Inflammatory macrophage treated with lipopolysaccharide for 4 hours (primary cell): Measurements from ENCODE around the gene STIL.
"Not testable (repeated sequence)": the region's sequence is repeated elsewhere in the genome, so short reads cannot be mapped to it uniquely, and the experiment has no call there.

Source experiments
- DNase-seq: peaks from one replicate; pipeline ENCODE4 v3.0.0-alpha.2; 2020

The STIL gene

GRCh38 chr1:47216278-47217059 is 97.5 kb downstream of the STIL start:
- no peak for DNase-seq

DNA sequence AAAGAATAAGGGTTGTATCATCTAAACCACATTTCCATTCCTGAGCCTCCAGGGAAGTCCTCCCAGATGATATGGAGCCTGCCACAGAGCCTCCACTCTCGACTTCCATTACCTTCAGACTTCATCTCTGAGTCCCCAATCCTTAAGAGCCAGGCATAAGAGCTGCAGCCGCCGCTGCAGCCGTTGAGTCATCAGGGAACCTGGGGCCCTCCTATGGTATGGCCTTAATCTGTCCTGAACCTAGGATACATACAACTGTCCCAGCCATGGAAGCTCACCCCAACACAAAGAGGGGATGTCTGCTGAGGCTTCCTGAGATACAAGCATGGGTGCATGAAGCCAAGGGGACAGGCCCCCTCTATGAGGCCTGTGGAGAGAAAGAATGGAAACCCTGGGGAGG is 98.2 kb downstream of the STIL start:
- no peak for DNase-seq

DNA sequence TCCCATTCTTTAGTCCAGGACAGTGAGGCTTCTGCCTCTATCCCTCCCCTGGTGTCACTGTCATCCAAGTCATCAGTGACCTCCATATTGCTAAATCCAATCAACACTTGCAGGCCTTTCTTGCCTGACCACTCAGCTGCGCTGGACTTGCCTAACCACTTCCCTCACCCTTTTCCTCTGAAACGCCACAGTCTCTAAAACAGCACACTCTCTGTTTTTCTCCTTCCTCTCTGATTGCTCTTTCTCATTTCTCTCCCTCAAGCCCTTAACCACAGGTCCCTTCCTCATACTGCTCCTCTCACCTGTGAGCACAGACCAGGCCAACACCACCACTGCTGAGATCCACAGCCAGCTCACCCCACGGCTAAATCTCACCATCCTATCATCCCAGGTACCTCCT is 99.4 kb downstream of the STIL start:
- no peak for DNase-seq

DNA sequence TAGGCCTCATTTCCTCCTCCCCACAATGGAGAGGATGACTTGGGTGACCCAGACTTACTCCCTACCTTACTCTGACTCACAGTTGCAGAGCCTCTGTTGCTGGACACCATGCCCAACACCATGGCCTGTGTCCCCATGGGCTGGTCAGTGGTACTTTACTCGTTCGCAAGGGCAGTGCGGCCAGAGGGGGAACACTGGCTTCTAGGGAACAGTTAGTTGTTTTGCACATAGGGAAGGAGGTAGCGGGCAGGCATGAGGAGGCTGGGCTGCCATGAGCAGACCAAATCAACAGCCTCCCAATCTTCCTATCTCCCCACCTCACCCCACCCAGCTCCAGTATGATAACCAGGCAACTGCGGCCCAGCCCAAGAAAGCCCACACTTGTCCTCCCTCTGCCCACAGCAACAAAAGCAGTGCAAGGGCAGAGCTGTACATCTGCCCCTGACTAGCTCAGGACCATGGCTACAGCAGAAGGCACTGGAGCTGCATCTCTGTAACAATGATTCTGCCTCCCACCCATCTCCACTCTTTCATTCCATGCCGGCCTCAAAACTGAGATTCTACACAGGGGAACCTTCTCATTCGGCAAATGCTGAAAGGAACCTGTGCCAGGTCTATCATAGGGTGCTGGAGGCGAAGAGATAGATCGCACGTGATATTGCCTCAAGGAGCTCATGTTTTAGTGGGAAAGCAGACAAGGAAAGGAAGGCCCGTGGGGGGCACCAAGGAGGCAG is 100.5 kb downstream of the STIL start:
- DNase-seq = no peak

DNA sequence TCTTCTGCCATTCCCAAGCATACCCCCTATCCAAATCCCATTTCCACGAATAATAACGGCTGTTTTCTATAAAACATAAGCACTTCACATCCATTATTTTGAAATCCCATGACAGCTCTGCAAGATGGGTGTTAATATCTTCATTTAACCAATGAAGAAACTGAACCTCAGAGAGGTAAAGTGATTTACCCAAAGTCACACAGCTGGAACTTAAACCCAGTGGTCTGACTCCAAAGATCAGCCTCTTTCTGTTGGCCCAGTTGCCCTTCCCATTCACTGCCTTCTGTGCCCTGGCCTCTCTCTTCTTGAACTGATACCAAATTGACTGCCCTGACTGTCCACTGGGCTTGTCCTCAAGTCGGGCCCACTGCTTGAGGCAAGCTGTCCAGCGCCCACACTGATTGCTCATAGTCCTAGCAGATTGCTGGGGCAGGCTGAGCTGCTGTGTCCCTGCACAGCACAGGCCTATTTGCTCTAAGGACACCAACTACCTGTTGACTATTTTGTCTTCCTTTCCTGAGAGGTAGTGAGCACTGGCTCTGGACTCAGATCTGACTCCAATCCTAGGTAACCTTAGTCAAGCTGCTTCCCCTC is 101.2 kb downstream of the STIL start:
- no peak for DNase-seq

DNA sequence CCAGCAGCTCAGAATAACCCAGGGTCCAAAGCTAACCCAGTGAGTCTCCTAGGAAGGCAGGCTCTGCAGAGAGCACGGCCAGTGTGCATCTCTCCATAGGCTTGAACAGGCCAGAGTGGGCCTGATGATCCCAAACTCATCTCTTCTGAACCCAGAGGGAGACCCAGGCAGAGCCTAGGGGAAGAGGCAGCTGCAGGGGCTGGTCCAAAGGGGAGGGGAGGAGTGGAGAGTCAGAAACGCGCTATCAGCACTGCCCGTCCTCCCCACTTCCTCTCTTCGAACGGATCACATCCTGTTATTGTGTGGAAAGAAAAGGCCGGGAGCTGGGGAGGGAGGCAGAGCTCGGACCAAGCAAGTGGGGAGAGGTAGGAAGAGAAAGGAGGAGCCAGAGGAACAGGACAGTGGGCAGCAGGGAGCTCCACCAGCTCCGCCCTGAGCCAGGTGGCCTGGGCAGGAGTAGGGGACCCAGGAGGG is 102.1 kb downstream of the STIL start:
- DNase-seq = peak; percentile 59

DNA sequence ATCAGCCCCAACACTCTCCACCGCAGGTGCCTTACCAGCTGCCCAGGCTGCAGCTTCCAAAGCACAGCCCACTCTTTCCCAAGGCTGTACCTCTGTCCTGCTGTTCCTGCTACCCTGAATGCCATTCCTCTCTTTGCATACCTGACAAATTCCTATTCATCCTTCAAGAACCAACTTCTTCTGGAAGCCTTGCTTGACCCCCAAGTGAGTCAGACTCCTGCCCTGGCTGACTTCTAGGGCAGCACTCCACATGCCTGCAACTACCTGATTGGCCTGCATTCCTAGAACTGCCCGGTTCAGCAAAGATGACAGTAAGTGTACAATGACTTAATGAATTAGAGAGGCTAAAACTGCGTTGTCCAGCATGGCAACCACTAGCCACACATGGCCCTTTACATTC is 103.3 kb downstream of the STIL start:
- no peak for DNase-seq

GRCh38 chr1:47209725-47210325 is 104.1 kb downstream of the STIL start:
- no peak for DNase-seq

DNA sequence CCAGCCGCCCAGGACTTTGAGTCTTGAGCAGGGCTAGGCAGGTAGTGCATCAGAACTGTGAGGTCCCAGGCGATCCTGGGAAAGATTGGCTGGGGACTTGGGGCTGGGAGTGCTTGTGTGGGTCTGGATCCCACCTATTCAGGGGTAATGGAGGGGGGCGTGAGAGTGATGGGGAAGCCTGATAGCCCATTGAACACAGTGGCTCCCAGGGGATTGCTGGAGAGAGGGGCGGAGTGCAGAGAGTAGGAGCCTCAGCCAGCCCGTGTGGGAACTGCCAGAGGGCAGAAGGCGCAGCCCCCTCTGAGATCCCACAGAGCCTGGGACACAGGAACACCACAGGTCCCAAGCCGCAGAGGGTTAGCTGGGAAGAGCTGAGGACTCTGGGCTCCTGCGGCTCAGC is 104.9 kb downstream of the STIL start:
- no peak for DNase-seq

DNA sequence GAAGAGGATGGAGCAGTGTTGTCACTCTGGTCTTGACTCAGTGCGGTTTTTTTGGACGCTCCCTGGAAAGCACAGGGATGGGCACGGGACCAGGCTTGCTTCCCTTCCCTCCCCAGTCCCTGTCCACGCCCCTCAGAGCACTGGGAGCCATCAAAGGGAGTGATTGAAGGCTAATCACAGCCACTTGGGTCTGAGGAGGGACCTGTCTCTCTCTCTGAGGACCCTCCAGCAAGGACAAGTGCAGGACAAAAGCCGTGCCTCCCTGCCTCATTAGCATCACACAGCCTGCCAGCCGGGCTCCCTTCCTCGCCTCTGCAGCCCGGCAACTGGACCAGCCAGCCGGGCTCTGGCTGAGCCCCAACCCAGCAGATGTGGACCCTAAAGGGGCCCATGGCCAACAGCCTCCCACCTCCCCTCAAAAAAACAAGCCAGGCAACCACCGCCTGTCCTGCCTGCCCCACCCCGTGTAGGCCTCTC is 105.5 kb downstream of the STIL start:
- no peak for DNase-seq

DNA sequence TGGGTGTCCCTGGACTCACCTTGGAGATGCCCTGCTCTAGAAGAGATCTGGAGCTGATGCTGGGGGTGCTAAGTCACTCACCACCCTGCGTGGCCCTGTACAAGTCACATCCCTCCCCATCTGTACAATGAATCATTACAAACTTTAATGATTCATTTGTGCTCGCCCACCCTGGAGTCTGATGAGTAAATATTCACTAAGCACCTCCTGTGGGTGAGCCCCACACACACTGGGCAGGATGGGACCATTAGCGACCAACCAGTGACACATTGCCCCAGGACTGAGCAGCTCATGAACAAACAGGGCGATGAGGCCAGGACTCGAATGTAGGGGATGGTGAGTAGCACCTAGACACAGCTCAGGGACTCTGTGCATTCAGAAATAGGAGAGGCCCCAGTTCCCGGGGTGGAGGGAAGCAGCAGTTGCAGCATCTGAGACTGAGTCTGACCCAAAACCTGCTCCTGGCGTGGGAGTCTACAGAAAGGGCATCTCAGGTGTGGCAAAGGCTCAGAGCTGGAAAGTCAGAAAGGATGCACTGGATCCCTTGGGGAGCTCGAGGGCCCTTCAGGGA is 106.1 kb downstream of the STIL start:
- no peak for DNase-seq

GRCh38 chr1:47205918-47206317 is 108.0 kb downstream of the STIL start:
- no peak for DNase-seq

DNA sequence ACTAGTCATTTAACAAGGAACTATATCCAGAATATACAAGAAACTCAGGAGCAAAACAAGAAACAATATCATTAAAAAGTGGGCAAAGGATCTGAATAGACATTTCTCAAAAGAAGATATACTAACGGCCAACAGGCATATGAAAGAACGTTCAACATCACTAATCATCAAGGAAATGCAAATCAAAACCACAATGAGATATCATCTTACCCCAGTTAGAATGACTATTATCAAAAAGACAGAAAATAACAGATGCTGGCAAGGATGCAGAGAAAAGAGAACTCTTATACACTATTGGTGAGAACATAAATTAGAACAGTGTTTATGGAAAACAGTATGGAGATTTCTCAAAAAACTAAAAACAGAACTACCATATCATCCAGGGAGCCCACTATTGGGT is 110.4 kb downstream of the STIL start:
- not testable (repeated sequence) for DNase-seq

DNA sequence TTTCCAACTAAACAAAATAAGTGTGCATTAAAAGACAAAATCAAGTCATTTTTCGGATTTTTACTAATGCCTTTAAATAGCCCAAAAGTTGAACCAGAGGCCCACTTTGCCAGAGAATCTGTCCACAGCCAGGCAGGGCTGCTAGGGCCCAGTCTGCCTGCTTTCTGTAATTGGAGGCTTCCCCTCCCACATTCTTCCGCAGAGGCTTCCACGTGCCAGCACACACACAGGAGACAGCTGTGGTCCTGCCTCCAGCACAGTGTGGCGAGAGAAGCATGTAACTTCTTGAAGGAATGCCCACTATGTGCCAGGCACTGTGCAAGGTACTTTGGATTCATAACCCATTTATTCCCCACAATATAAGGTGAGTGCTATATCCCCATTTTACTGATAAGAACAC is 112.8 kb downstream of the STIL start:
- DNase-seq = no peak
